ENCODE measurements around the gene CORIN. TPM values are rescaled to one million over a fixed set of nuclear protein-coding genes. Genes with fewer than 3 reads are reported as not detected.

The CORIN gene
- total RNA-seq, 1 experiment from 2014 or later = not detected

- DNase-seq (ENCODE audit: low read depth) = peak; percentile 86
These were observed 194.7 kb downstream of the CORIN start for GRCh38 chr4:47642985-47643760.

- DNase-seq (ENCODE audit: low read depth) = no peak
These were observed 195.6 kb downstream of the CORIN start for GRCh38 chr4:47642191-47642830.

- DNase-seq (ENCODE audit: low read depth) = peak; percentile 63
These were observed 196.1 kb downstream of the CORIN start for GRCh38 chr4:47641755-47642154.

GRCh38 chr4:47640911-47641310 lies 197.0 kb downstream of the CORIN start:
- DNase-seq (ENCODE audit: low read depth) = peak; percentile 10

GRCh38 chr4:47639531-47639930 lies 198.3 kb downstream of the CORIN start:
- peak; percentile 87 for DNase-seq (ENCODE audit: low read depth)

GRCh38 chr4:47631161-47631560 lies 206.7 kb downstream of the CORIN start:
- no peak for DNase-seq (ENCODE audit: low read depth)

GRCh38 chr4:47624031-47624441 lies 213.8 kb downstream of the CORIN start:
- DNase-seq (ENCODE audit: low read depth) = peak; percentile 26

GRCh38 chr4:47621181-47621580 lies 216.7 kb downstream of the CORIN start:
- no peak for DNase-seq (ENCODE audit: low read depth)

- DNase-seq (ENCODE audit: low read depth) = no peak
These were observed 218.2 kb downstream of the CORIN start for GRCh38 chr4:47619691-47620090.

- DNase-seq (ENCODE audit: low read depth) = no peak
These were observed 220.3 kb downstream of the CORIN start for GRCh38 chr4:47617607-47618006.

GRCh38 chr4:47615385-47615784 lies 222.5 kb downstream of the CORIN start:
- DNase-seq (ENCODE audit: low read depth) = peak; percentile 59

- DNase-seq (ENCODE audit: low read depth) = peak; percentile 33
These were observed 225.5 kb downstream of the CORIN start for GRCh38 chr4:47612116-47613023.

GRCh38 chr4:47606482-47606881 lies 231.4 kb downstream of the CORIN start:
- DNase-seq (ENCODE audit: low read depth) = no peak

GRCh38 chr4:47598896-47599295 lies 239.0 kb downstream of the CORIN start:
- no peak for DNase-seq (ENCODE audit: low read depth)

GRCh38 chr4:47598320-47598719 lies 239.5 kb downstream of the CORIN start:
- no peak for DNase-seq (ENCODE audit: low read depth)

GRCh38 chr4:47597696-47598095 lies 240.2 kb downstream of the CORIN start:
- DNase-seq (ENCODE audit: low read depth) = no peak

GRCh38 chr4:47590325-47590724 lies 247.5 kb downstream of the CORIN start:
- no peak for DNase-seq (ENCODE audit: low read depth)

- DNase-seq (ENCODE audit: low read depth) = no peak
These were observed 258.6 kb downstream of the CORIN start for GRCh38 chr4:47579235-47579634.

- DNase-seq (ENCODE audit: low read depth) = no peak
These were observed 259.9 kb downstream of the CORIN start for GRCh38 chr4:47577779-47578553.

- DNase-seq (ENCODE audit: low read depth) = no peak
These were observed 264.9 kb downstream of the CORIN start for GRCh38 chr4:47572981-47573380.

GRCh38 chr4:47570816-47571215 lies 267.1 kb downstream of the CORIN start:
- no peak for DNase-seq (ENCODE audit: low read depth)
